HK-2 (cell line): ENCODE results near the gene GNRHR.
"Not testable (repeated sequence)": the region's sequence is repeated elsewhere in the genome, so short reads cannot be mapped to it uniquely, and the experiment has no call there.

Source experiments
- DNase-seq: peaks from one replicate; pipeline ENCODE4 v3.0.0-alpha.2; 2018; ENCODE audit not compliant: unreplicated experiment

Gene GNRHR

DNA sequence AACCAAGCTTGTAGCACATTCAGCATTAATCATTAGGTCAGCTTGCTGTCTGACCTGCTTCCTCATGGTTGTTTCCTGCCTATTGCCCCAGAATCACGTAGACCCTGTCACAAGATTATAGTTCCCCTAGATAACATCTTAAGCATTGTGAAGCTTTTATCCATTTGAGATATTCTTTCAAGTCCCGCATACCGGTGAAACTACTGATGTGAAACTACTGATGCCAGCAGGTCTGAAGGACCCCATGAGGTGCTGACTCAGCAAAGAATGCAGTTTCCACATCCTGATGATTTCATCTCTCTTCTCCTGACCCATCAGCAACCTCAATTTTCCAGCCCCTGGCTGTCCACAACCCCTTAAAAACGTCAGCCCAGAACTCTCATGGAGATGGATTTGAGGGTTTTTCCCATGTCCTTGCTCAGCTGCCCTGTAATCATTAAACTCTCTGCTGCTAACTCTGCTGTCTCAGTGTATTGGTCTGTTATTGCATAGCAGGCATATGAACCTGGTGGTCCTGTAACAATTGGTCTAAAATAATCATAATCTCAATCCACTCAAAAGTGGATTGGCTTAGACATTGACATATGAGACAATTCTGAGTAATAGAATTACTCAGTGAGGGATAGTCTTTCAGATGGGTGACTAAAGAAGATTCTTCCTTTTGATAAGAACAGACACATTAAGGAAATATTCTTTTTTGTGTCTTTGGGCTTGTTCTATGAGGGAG lies 26.9 kb downstream of the GNRHR start:
- DNase-seq, result peak; percentile 89

DNA sequence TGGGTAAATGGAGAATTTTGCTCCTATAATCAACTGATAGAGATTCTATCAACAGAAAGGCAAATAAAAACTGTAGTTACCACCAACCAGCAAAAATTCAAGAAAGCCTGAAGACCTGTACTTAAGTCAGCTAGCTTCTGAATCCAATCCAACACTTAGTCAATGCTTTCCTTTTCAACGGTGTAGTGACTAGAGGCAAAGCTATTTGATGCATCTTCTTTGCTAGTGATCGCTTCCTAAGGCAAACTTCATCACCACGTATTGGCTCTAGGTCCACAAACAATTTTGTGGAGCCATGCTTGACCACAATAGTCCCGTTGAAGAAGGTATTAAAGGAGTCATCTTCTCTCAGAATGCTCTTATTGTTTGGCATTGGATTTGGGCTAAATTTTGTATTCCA lies 28.2 kb downstream of the GNRHR start:
- no peak for DNase-seq

DNA sequence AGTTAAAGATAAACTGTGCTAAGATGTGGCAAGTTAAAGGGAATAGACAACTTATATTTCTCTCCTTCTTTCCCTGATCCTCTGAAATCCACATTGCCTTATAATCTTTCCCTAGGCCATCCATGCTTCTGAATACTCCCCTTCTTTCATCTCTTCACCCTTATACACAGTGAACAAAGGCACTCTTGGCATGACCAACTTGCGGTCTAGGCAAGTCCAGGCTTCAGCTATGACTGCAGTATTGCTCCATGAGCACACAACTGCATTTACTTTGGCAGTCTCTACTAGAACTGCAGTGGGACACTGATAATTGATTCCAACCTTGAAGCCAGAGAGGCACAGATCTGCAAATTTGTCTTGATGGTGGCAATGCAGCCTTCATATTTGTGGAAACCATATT lies 29.1 kb downstream of the GNRHR start:
- no peak for DNase-seq

DNA sequence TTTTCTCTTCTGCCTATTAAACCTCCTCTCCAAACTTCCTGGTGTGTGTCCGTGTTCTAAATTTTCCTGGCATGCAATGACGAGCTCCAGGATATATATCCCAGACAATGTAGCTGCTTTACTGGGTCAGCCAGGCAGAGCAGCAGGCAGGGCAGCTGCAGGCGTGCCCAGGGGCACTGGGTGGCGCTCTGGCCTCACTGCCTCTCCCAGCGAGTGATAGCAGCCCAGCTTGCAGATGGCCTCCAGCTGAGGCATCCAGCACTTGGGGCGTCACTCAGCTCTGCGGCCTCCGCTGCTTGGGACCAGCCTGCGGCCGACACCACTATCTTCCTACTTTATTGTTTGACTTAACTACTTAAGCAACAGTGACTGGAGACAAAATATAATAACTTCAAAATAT lies 30.2 kb downstream of the GNRHR start:
- no peak for DNase-seq

DNA sequence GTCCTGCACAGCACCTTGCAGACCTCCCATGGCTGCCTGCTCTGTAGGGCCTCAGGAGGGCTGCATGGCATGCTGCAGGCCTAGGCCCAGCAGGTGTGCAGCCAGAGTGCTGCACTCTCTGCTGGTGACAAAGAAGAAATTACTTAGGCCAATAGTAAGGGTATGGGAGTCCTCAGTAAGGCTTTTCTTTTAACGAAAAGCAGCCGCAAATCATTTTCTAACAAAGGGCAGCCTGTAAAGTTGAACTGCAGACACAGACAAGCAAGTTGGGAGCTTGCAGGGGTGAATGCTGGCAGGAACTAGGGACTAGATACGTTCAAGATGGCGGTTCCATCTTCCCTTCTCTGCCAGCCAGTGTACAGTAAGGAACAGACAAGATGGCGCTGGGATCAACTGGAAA lies 30.8 kb downstream of the GNRHR start:
- DNase-seq, result no peak

DNA sequence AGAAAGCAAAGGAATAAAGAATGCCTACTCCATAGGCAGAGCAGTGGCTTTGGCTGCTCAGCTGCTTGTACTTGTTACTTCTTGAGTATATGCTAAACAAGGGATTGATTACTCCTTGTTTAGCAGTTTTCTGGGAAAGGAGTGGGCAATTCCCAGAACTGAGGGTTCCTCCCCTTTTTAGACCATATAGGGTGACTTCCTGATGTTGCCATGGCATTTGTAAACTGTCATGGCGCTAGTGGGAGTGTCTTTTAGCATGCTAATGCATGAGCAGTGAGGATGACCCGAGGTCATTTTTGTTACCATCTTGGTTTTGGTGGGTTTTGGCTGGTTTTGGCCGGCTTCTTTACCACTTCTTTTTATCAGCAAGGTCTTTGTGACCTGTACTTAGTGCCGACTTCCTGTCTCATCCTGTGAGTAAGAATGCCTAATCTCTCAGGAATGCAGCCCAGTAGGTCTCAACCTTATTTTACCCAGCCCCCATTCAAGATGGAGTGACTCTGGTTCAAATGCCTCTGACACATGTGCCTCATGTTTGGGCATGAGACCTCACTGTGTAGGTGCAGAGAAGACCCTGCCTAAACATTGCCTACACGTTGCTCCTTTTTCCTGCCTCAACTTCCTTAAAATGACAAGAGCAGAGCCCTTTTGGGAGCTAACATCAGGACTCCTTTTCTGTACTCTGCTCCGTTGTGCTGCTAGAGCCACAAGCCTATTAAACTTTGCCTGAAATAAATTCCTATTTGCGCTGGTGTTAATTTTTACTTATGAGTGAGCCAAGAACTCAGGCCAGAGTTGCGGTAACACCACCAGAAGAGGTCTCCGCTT lies 32.2 kb downstream of the GNRHR start:
- DNase-seq, result peak; percentile 67

DNA sequence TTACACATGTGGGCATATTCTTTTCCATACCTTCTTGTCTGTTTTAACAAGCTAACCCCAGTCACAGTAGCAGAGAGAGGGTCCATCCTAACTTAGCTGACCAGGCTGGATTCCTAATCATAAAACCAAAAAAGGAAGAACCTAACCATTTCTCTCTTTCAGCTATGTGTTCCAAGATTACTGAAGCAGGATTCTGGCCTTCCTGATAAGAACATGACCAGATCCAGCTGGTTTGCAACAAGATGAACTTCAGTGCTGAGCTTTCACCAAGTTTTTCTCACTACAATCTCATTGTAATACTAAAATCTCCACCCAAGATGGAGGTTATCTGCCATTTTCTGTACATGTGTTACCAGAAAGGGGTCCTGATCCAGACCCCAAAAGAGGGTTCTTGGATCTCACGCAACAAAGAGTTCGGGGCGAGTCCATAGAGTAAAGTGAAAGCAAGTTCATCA lies 32.8 kb downstream of the GNRHR start:
- DNase-seq, result no peak

DNA sequence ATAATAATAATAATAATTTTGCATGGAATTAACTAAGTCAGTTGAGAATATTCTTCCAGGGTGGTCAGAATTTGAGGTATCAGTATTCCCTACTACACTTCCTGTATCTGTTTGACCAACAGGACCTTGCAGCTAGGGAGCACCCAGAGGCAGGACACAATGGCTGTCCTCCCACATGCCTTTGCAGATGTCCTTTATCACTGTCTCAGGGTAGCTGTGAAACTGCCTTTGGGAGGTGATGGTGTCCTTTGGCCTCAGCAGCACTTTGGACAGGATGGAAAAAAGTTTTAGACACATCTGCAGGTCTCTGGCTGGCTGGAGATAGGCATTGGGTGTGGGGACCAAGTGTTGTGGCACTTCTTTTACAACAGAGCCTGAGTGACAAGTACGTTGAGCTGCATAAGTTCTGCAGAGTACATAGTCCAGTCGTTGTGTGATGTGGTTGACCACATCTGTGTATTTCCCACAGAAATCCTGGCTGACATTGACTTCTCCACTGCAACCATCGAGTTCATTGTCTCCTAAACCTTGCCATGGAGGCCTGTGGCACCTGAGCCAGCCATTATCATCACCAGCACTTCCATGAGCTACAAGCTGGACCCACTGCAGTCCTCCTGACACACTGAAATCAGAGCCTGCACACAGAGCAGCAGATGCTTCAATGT lies 34.1 kb downstream of the GNRHR start:
- DNase-seq, result no peak

DNA sequence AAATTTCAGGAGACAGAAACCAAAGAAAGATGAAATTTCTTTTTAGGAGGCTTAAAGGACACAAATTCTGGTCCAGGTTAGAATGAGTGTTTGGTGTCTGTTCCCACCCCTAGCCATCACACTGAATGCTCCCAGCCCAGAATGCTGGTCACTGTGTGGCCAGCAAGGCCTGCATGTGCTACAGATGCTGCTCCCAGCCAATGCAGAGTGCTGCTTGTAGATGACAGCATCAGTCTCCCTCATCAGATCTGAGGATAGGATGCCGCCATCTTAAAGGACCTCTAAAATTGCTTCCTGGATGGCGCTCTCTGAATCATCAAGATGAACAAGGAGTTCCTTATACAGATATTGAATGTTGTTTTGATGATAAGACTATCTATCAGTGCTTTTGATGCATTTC lies 35.3 kb downstream of the GNRHR start:
- no peak for DNase-seq

DNA sequence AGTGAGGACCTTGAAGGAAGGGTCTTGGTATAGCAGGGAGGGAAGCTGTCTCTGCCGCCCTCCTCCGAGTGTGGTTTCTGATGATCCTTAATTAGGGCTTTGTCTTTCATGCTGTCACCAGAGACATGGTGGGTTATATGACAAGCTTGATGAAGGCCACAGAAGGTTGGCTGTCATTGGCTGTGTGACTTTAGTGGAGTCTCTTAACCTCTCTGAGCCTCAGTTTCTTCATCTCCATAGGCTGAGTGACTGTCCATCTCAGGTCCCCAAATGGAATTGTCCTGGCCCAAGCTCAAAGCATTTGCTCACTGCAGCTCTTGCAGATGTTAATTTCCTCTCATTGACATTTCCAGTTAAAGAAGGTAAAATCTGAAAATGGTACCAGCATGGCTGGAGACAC lies 36.6 kb downstream of the GNRHR start:
- DNase-seq, result no peak

DNA sequence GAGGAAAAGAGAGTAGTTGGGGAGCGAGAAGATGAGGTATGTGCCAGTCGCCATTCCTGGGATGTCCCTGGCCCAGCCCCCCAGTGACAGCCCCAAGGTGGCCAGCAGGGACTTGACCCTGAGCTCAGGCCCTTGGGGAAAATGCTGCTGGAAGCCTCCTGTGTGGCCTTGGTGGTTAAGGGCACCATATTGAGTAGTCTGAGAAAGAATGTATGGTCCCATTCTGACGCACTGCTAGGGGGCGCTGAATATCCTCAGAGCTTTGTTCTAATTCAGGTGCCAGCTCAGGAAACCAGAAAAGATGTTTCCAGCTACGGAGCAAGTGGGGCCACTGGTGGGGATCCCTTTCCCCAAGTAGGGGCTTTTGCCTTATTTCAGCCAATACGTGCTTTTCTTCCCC lies 39.2 kb downstream of the GNRHR start:
- no peak for DNase-seq

DNA sequence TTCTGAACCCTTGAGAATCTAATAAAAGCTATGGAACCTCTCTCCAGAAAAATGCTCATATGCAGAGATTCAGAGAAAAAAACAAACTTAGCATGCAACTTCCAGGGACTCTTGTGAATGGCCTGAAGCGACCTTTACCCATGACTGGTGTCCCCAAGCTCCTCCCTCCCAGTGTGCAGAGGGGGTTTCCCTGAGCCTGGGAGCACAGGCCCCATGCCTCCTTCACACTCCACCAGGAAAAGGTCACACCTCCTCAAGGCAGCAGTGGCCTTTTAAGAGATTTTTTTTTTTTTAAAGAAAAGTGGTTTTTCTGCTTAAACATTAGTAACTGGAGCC lies 40.0 kb downstream of the GNRHR start:
- peak; percentile 82 for DNase-seq

DNA sequence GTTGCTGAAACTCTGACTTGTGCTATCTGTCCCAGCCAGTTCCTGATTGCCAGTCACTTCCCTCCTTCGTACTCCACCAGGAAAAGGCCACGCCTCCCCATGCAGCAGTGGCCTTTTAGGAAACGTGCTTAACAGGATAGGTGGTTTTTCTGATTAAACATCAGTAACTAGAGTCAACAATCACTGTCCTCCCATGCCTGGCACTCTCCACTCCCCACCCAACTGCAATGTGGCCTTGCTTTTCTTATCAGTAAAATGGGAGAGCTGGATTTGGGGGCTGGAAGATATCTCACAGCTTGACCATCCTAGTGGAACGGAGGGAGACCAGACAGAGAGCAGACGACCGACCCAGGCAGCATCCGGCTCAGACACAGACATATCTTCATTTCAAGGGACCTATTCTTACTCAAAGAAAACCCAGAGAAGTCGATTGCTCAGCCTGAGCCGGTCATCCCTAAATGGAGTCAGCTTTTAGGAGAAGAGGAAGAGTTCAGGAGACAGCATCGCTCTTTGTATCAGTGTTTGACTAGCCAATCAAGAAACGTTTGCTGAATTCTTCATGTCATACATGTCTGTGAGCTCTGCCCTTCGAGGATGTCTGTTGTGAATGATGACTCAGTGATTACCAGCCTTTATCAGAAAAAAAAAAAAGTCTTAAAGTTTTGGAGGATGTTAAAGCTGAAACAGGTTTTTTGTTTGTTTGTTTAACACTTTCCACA lies 40.5 kb downstream of the GNRHR start:
- DNase-seq, result peak; percentile 61

DNA sequence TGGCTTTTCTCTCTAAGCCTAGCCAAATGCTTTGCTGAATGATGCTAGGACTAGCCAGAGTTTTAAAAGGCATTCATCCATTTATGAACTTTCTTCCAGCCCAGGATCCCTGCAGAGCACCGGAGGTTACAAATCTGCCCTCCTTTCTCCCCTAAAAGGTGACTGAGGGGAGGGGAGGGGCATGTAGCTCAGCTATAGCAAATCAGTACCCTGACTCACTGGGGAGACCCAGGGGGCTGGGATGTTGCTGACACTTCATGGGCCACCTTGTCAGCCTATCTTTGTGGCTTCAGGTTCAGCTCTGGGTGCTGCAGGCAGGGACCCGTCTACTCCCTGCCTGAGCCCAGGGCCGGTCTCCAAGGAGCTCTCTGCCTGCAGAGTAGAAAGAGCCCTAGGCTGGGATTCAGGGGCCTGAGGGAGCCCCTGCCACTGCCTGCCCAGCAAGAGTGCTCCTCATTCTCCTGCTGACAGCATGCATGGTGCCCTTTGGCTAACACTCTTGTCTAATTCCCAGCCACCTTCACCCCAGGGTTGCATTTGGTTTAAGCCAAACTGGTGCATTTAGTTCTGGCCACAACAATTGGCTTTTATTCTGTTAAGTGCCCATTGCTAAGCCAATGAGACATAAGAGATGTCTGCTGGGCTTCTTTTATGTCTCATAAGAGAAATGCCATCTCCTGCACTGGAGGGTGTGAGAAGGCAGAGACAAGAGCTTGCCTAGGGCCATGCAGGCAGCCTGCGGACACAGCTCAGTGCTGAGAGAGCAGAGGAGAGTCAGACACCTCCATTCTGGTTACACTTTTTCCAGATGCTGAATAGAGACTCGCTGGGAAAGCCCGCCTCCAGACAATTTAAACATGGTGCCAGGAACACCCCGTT lies 41.3 kb downstream of the GNRHR start:
- DNase-seq, result no peak

DNA sequence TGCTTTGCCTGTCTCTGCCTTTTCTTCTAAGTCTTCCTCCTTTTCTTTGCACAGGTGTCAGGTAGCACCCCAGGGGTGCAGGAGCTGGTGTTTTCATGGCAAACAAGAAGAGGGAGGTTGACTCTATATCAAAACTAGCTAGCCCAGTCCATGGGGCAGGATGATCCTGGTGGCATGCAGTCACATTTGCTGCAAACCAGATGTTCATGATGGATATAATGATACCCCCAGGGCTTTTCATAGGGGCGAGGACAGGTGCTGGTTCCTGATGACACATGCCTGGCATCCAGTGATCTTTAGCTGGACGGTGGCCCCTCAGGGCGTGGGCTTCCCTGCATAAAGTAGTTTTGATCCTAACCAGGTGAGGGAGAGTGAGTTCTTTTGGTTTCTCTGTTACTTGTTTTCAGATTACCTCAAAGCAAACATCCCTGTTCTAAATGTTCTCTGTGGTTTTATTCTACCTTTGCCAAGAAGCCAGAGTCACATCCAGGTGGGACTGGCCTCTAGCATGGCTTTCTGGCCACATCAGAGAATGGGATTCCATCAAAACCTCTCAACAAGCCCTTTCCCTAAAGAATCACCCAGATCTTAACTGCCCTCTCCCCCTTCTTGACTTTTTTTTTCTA lies 42.1 kb downstream of the GNRHR start:
- DNase-seq, result no peak

DNA sequence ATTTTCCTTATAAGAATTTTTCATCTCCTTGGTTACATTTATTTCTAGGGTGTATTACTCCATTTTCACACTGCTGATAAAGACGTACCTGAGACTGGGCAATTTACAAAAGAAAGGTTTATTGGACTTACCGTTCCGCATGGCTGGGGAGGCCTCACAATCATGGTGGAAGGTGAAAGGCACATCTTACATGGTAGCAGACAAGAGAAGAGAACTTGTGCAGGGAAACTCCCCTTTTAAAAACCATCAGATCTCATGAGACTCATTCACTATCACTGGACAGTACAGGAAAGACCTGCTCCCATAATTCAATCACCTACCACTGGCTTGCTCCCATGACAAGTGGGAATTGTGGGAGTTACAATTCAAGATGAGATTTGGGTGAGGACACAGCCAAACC lies 47.5 kb downstream of the GNRHR start:
- DNase-seq, result not testable (repeated sequence)

DNA sequence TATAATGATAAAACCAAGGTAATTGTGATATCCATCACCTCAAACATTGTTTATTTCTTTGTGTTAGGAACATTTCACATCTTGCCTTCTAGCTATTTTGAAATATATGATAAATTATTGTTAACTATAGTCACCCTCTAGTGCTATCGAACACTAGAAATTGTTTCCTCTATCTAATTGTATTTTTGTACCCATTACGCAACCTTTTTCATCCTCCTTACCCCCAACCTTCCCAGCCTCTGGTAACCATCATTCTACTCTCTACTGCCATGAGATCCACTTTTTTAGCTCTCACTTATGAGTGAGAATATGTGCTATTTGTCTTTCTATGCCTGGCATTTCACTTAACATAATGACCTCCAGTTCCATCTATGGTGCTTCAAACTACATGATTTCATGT lies 49.3 kb downstream of the GNRHR start:
- no peak for DNase-seq

DNA sequence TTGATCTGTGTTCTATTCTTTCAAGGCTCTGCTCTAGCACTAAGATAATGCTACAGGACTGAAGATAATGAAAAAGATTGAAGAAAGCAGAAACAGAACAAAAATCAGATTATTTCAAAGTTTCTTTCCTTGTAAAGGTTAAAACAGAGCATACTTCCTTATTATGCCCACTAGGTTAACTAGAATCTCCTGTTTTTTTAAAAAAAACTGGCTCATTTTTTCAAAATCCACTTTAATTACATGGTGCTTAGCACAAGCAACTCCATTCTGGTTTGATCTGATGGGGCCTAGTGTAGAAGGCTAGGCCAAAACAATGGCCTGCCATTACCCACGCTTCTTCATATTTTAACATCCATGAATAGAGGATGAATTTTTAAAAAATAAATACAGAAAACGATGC lies 52.0 kb downstream of the GNRHR start:
- no peak for DNase-seq

DNA sequence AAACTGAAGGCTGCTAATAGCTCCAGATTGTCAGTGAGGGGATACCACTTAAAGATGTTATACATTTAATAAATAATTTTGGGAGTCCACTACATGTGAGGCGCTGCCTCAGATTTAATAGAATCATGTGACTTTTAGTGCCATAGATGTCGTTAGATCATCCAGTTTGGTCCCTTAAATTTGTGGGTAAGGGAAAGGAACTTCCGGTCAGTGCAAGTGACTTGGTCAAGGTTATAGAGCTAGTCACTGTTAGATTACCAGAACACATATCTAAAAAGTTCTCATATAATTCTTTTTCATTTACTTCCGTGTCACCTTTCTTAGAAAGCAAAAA lies 52.7 kb downstream of the GNRHR start:
- no peak for DNase-seq

DNA sequence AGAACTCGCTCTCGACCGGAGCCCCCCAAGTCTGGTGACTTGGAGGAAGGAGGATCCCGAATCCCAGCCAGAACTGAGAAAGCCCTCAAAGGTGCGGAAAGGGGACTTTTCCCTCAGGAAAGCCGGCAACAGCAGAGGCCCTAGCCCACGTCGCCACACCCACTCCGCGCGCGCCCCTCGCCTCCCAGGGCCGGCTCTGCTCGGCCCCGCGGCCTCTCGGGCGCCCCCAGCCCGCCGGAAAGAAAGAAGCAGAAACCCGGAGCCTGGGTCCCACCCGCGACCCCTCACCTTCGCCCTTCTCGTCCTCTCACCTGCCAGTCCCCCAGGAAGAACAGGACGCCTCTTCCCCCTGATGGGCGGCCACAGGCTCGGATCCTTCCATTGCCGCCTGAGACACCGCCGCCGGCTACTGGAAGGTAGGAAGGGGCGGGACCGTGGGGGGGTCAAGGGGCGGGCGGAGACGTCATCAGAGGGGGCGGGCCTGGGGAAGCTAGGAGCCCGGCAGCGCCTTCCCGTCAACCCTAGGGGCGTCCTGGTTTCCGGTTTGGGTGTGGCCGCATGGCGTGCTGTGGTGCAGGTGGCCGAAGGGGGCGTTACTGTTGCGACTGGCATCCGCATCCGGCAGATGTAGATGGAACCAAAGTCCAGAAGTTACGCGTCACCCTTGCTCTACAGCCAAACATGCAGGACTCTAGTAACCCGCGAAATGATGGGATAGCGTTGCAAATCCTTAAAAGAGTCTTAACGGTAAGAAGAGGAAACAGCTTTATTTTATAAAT lies 53.3 kb downstream of the GNRHR start, which contains the start of gene UBA6:
Gene UBA6 (minus strand): TSS at position 418 of the 779 bp plus-strand sequence. CDS start 36 bp downstream, at position 382.
- DNase-seq, result peak; percentile 98
